ENCODE results near the gene DACH1.

DACH1 gene

GRCh38 chr13:71621174-71622124 is 245.6 kb downstream of the DACH1 start:
- Histone ChIP-seq H3K9ac (ENCODE audit: low read length) (no peak overlapping the region), H3K4me2 (ENCODE audit: low read length) (no peak overlapping the region), H3K4me3 (ENCODE audit: low read length) (no peak overlapping the region), H3K79me2 (ENCODE audit: low read length) (no peaks in the 10 kb centered on the region), H3K4me1 (ENCODE audit: low read length) (no peaks in the 10 kb centered on the region), H4K20me1 (ENCODE audit: insufficient read depth, low read length) (no peaks in the 10 kb centered on the region), H3K27me3 (ENCODE audit: low read depth, low read length) (no peaks in the 10 kb centered on the region), H2AFZ (ENCODE audit: low read depth, low read length) (no peak overlapping the region), H3K36me3 (replicated peaks; ENCODE audit: low read depth, low read length) (no peaks in the 10 kb centered on the region), H3K27ac (ENCODE audit: low read length) (no peak overlapping the region), H3K9me3 (ENCODE audit: insufficient read depth, low read length) (no peaks in the 10 kb centered on the region)
- TF ChIP-seq EZH2phosphoT487 (IDR thresholded peaks at IDR 0.05; ENCODE audit: low read depth): no peak
- TF ChIP-seq CTCF (IDR thresholded peaks at IDR 0.05; ENCODE audit: low read depth, low read length): no peak

GRCh38 chr13:71619096-71619495 is 247.9 kb downstream of the DACH1 start:
- no peak overlapping the region for H3K9ac ChIP-seq (ENCODE audit: low read length)
- H3K4me2 ChIP-seq (ENCODE audit: low read length): no peak overlapping the region
- H3K27me3 ChIP-seq (ENCODE audit: low read depth, low read length): no peaks in the 10 kb centered on the region
- no peaks in the 10 kb centered on the region for H3K9me3 ChIP-seq (ENCODE audit: insufficient read depth, low read length)
- H2AFZ ChIP-seq (ENCODE audit: low read depth, low read length): no peak overlapping the region
- TF ChIP-seq CTCF (IDR thresholded peaks at IDR 0.05; ENCODE audit: low read depth, low read length): no peak
- TF ChIP-seq EZH2phosphoT487 (IDR thresholded peaks at IDR 0.05; ENCODE audit: low read depth): no peak
- H3K4me1 ChIP-seq (ENCODE audit: low read length): no peaks in the 10 kb centered on the region
- H3K36me3 ChIP-seq (replicated peaks; ENCODE audit: low read depth, low read length): no peaks in the 10 kb centered on the region
- no peaks in the 10 kb centered on the region for H4K20me1 ChIP-seq (ENCODE audit: insufficient read depth, low read length)
- no peak overlapping the region for H3K27ac ChIP-seq (ENCODE audit: low read length)
- H3K79me2 ChIP-seq (ENCODE audit: low read length): no peaks in the 10 kb centered on the region
- no peak overlapping the region for H3K4me3 ChIP-seq (ENCODE audit: low read length)

GRCh38 chr13:71618159-71618558 is 248.8 kb downstream of the DACH1 start:
- no peak overlapping the region for H3K9ac ChIP-seq (ENCODE audit: low read length)
- H3K79me2 ChIP-seq (ENCODE audit: low read length): no peaks in the 10 kb centered on the region
- H3K27ac ChIP-seq (ENCODE audit: low read length): no peak overlapping the region
- no peak overlapping the region for H2AFZ ChIP-seq (ENCODE audit: low read depth, low read length)
- no peaks in the 10 kb centered on the region for H4K20me1 ChIP-seq (ENCODE audit: insufficient read depth, low read length)
- no peaks in the 10 kb centered on the region for H3K36me3 ChIP-seq (replicated peaks; ENCODE audit: low read depth, low read length)
- peaks cover 4% of the 10 kb centered on the region for H3K4me1 ChIP-seq (ENCODE audit: low read length)
- no peaks in the 10 kb centered on the region for H3K27me3 ChIP-seq (ENCODE audit: low read depth, low read length)
- H3K9me3 ChIP-seq (ENCODE audit: insufficient read depth, low read length): no peaks in the 10 kb centered on the region
- TF ChIP-seq EZH2phosphoT487 (IDR thresholded peaks at IDR 0.05; ENCODE audit: low read depth) (no peak), CTCF (IDR thresholded peaks at IDR 0.05; ENCODE audit: low read depth, low read length) (no peak)
- H3K4me3 ChIP-seq (ENCODE audit: low read length): no peak overlapping the region
- no peak overlapping the region for H3K4me2 ChIP-seq (ENCODE audit: low read length)

- TF ChIP-seq EZH2phosphoT487 (IDR thresholded peaks at IDR 0.05; ENCODE audit: low read depth) (no peak), CTCF (IDR thresholded peaks at IDR 0.05; ENCODE audit: low read depth, low read length) (no peak)
- no peak overlapping the region for H3K9ac ChIP-seq (ENCODE audit: low read length)
- H3K79me2 ChIP-seq (ENCODE audit: low read length): no peaks in the 10 kb centered on the region
- H4K20me1 ChIP-seq (ENCODE audit: insufficient read depth, low read length): no peaks in the 10 kb centered on the region
- no peak overlapping the region for H3K27ac ChIP-seq (ENCODE audit: low read length)
- no peaks in the 10 kb centered on the region for H3K36me3 ChIP-seq (replicated peaks; ENCODE audit: low read depth, low read length)
- no peak overlapping the region for H2AFZ ChIP-seq (ENCODE audit: low read depth, low read length)
- no peak overlapping the region for H3K4me2 ChIP-seq (ENCODE audit: low read length)
- no peaks in the 10 kb centered on the region for H3K27me3 ChIP-seq (ENCODE audit: low read depth, low read length)
- H3K4me3 ChIP-seq (ENCODE audit: low read length): no peak overlapping the region
- H3K4me1 ChIP-seq (ENCODE audit: low read length): peaks cover 7% of the 10 kb centered on the region
- H3K9me3 ChIP-seq (ENCODE audit: insufficient read depth, low read length): no peaks in the 10 kb centered on the region
Observed at GRCh38 chr13:71617265-71617664, 249.7 kb downstream of the DACH1 start.
